Pancreas (tissue), 10 donors: ENCODE data around the gene ZNF407. TPM values are rescaled to one million over a fixed set of nuclear protein-coding genes. Genes with fewer than 3 reads are reported as not detected.

Experiments used
- ATAC-seq, 4 donors: fragments of 200-7000 bp; cut with Tn5 transposase; one replicate each; pipeline versions ENCODE4 v1.8.0 to v1.9.1; 2020; ENCODE audit warnings: mild to moderate bottlenecking in 4 of 4, moderate library complexity in 4 of 4
- DNase-seq, 6 donors: peaks; one replicate each; pipeline ENCODE4 v3.0.0-alpha.2; 2020
- FAIRE-seq: peaks from 2 replicates; lab custom pipeline; 2012; peaks lifted over from hg19 to GRCh38; lab: Jason Lieb, UNC
- H3K27ac ChIP-seq, 4 donors: fragments of 200-600 bp; sonication (generic); 1 replicate in 3 of 4; 2 replicates in 1 of 4; pipeline versions ENCODE4 v1.5.0 to v1.8.0; 2020
- H3K27me3 ChIP-seq, 4 donors: fragments of 200-600 bp; one replicate each; pipeline ENCODE4 v1.8.0; 2021
- H3K36me3 ChIP-seq, 3 donors: fragments of 200-600 bp; sonication (generic) in 1 of 3; one replicate each; pipeline versions ENCODE4 v1.5.0 to v1.8.0; 2020 to 2021
- H3K4me1 ChIP-seq, 3 donors: fragments of 200-600 bp; one replicate each; pipeline ENCODE4 v1.8.0; 2021
- H3K4me3 ChIP-seq, 4 donors: fragments of 200-600 bp; sonication (generic) in 2 of 4; one replicate each; pipeline versions ENCODE4 v1.5.0 to v1.8.0; 2020 to 2021
- H3K9me3 ChIP-seq, 4 donors: fragments of 200-600 bp; one replicate each; pipeline ENCODE4 v1.8.0; 2021
- CTCF ChIP-seq, 4 donors: fragments of 200-600 bp; sonication (generic) in 3 of 4; IDR thresholded peaks; one replicate each; pipeline versions ENCODE4 v1.5.0 to v1.8.0; 2021; ENCODE audit warnings: antibody characterized with exemption in 4 of 4
- WGBS, 2 donors: extraction: QIAGEN DNeasy Blood & Tissue Kit; methylation state at CpG; one replicate each; pipeline ENCODE4 v1.1.7; 2013; 5-methylcytosine and 5-hydroxymethylcytosine counted together
- intact Hi-C, 3 donors: fragments of 100-400 bp; cut with DNase I; formaldehyde crosslinking; loops; one replicate each; pipeline versions ENCODE4 v1.11.1 to v1.14.2; 2022
- polyA plus RNA-seq, 2 donors: library from polyadenylated mRNA; stranded (reverse); fragments of 200-250 nt; gene quantifications; one replicate each; pipeline ENCODE4 v1.2.3, GENCODE V29; 2013
- total RNA-seq, 6 donors: library from RNA; stranded (reverse); fragmentation: NEBNext Ultra II Directional in 4 of 6; extraction: Animal tissue kit (Norgen Biotek cat#: 25700) in 4 of 6; gene quantifications; one replicate each; pipeline versions ENCODE4 v1.2.1 to v1.2.4, GENCODE V29; 2021 to 2023
- donor health status: healthy with polysubstance abuse.
- donor health status: DM: no; HTN: no; CAD: no; lungs with moderate emphysema.
- donor health status: DM: no; HTN: no; CAD: no.
- donor health status: control.
- donor health status: control.
- donor health status: Bipolar disorder and iron deficiency.
- donor health status: DM: yes; HTN: yes; CAD: no.
- donor health status: DM: no; HTN: no; CAD: no.
- donor health status: DM: no; HTN: no; CAD: no.
- donor health status: DM: yes; HTN: yes; CAD: no.

ZNF407 gene
- total and polyA plus RNA-seq, 8 donors = 2.7 to 10.0 (median 4.9) TPM

GRCh38 chr18:74926051-74926450, 328.4 kb downstream of the ZNF407 start:
- no peak for FAIRE-seq
- ATAC-seq = no peak
- H3K4me1 ChIP-seq = no peaks in the 10 kb centered on the region
- no peak overlapping the region for H3K4me3 ChIP-seq
- H3K9me3 ChIP-seq = no peaks in the 10 kb centered on the region
- intact Hi-C loops = no loop called here
- H3K27me3 ChIP-seq = no peaks in the 10 kb centered on the region
- no peak overlapping the region for H3K27ac ChIP-seq
- TF ChIP-seq CTCF (IDR thresholded peaks at IDR 0.05) = no peak
- DNase-seq = no peak
- 96 to 100% methylated on average over 2 of the region's 2 CpGs for whole genome bisulfite sequencing, 2 donors
- no peaks in the 10 kb centered on the region for H3K36me3 ChIP-seq

- no peak for TF ChIP-seq CTCF (IDR thresholded peaks at IDR 0.05)
- FAIRE-seq = no peak
- WGBS, 2 donors = 93 to 99% methylated on average over 4 of the region's 4 CpGs
These were observed 330.7 kb downstream of the ZNF407 start for GRCh38 chr18:74928194-74928968.

GRCh38 chr18:74929110-74929509, 331.4 kb downstream of the ZNF407 start:
- Histone ChIP-seq H3K4me1 (no peaks in the 10 kb centered on the region), H3K36me3 (no peaks in the 10 kb centered on the region), H3K4me3 (no peak overlapping the region), H3K27ac (no peak overlapping the region), H3K27me3 (no peaks in the 10 kb centered on the region), H3K9me3 (no peaks in the 10 kb centered on the region)
- FAIRE-seq = no peak
- no peak for TF ChIP-seq CTCF (IDR thresholded peaks at IDR 0.05)
- peak; percentile 82 to 96 (median 91) for ATAC-seq
- 40 to 41% methylated on average over 11 of the region's 11 CpGs for WGBS, 2 donors
- intact Hi-C loops = no loop called here
- DNase-seq = peak; percentile 56 to 73 (median 60)

More at GRCh38 chr18:74928194-74928968, 330.7 kb downstream of the ZNF407 start:
- Histone ChIP-seq H3K27me3 (no peaks in the 10 kb centered on the region), H3K4me1 (no peaks in the 10 kb centered on the region), H3K27ac (no peak overlapping the region), H3K36me3 (no peaks in the 10 kb centered on the region), H3K4me3 (no peak overlapping the region), H3K9me3 (no peaks in the 10 kb centered on the region)
- DNase-seq (no peak), ATAC-seq (no peak)
- intact Hi-C loops = no loop called here

- H3K36me3 ChIP-seq = no peaks in the 10 kb centered on the region
- no peak overlapping the region for H3K27ac ChIP-seq
- TF ChIP-seq CTCF (IDR thresholded peaks at IDR 0.05) = no peak
- no peaks in the 10 kb centered on the region for H3K9me3 ChIP-seq
- WGBS, 2 donors = 82 to 89% methylated on average over 1 of the region's 1 CpG
- DNase-seq = no peak
- no peak for FAIRE-seq
- no peaks in the 10 kb centered on the region for H3K27me3 ChIP-seq
- ATAC-seq = no peak
- no peak overlapping the region for H3K4me3 ChIP-seq
- intact Hi-C loops = no loop called here
- H3K4me1 ChIP-seq = no peaks in the 10 kb centered on the region
These were observed 332.9 kb downstream of the ZNF407 start for GRCh38 chr18:74930616-74931015.

- H3K9me3 ChIP-seq = no peaks in the 10 kb centered on the region
- H3K27ac ChIP-seq = no peak overlapping the region
- intact Hi-C loops = no loop called here
- no peaks in the 10 kb centered on the region for H3K4me1 ChIP-seq
- H3K27me3 ChIP-seq = no peaks in the 10 kb centered on the region
- TF ChIP-seq CTCF (IDR thresholded peaks at IDR 0.05) = no peak
- H3K4me3 ChIP-seq = no peak overlapping the region
- ATAC-seq = no peak
- no peak for DNase-seq
- no peak for FAIRE-seq
- no peaks in the 10 kb centered on the region for H3K36me3 ChIP-seq
- 93 to 96% methylated on average over 4 of the region's 4 CpGs for WGBS, 2 donors
These were observed 336.3 kb downstream of the ZNF407 start for GRCh38 chr18:74933930-74934329.
